Endothelial cell of umbilical vein (primary cell): ENCODE measurements around the gene CDK6. TPM values are rescaled to one million over a fixed set of nuclear protein-coding genes. Genes with fewer than 3 reads are reported as not detected.

Experiments used
- BruUV-seq: library from RNA; stranded (reverse); fragments of 400-500 nt; replicated peaks from 2 replicates; lab custom pipeline; 2021; lab: Mats Ljungman, UMichigan
- CTCF ChIA-PET: fragments of 300-600, 350-600 bp; sonication (Branson Sonifier 250); formaldehyde crosslinking; loops from one replicate; lab custom pipeline; 2021; ENCODE audit warnings: antibody characterized with exemption, inconsistent platforms; lab: Charles Lee
- POLR2A ChIA-PET: fragments of 300-600, 350-600 bp; sonication (Branson Sonifier 250); formaldehyde crosslinking; loops from one replicate; lab custom pipeline; 2021; ENCODE audit warnings: antibody characterized with exemption, inconsistent platforms; lab: Charles Lee
- DNase-seq: peaks from one replicate; pipeline ENCODE4 v3.0.0-alpha.2; 2011; ENCODE audit warnings: low read depth, low spot score
- FAIRE-seq: peaks from 2 replicates; lab custom pipeline; 2011; peaks lifted over from hg19 to GRCh38; lab: Jason Lieb, UNC
- H2AFZ ChIP-seq: 2 replicates; pipeline ENCODE4 v1.6.0; 2012; ENCODE audit warnings: low read depth, low read length, control low read depth, inconsistent platforms
- H3K27ac ChIP-seq: 2 replicates; pipeline ENCODE4 v1.5.1; 2011; ENCODE audit warnings: low read depth, mild to moderate bottlenecking, control low read depth, low read length, moderate library complexity; ENCODE audit not compliant: insufficient read depth
- H3K27me3 ChIP-seq, 2 experiments: 2 replicates each; pipeline versions ENCODE4 v1.6.0 to v1.6.1; 2011; ENCODE audit warnings: low read length in 2 of 2, mixed read lengths in 1 of 2; ENCODE audit not compliant: control insufficient read depth in 2 of 2, insufficient read depth in 2 of 2
- H3K36me3 ChIP-seq, 2 experiments: 2 replicates in 1 of 2; 3 replicates in 1 of 2; pipeline ENCODE4 v1.5.1; 2011; ENCODE audit warnings: low read length in 2 of 2, mild to moderate bottlenecking in 1 of 2, moderate library complexity in 1 of 2; ENCODE audit not compliant: control insufficient read depth in 2 of 2, insufficient read depth in 2 of 2; ENCODE audit errors: extremely low read depth in 1 of 2
- H3K4me1 ChIP-seq: 3 replicates; pipeline ENCODE4 v1.5.1; 2011; ENCODE audit warnings: mild to moderate bottlenecking, low read length; ENCODE audit not compliant: control insufficient read depth, insufficient read depth; ENCODE audit errors: extremely low read depth
- H3K4me2 ChIP-seq: 2 replicates; pipeline ENCODE4 v1.6.1; 2011; ENCODE audit warnings: low read length, control low read depth, mixed read lengths; ENCODE audit not compliant: insufficient read depth
- H3K4me3 ChIP-seq, 3 experiments: fragments of 200-600 bp in 1 of 3; sonication (generic), shearing (Covaris generic) in 1 of 3; replicated peaks in 1 of 3; 2 replicates each; pipeline ENCODE4 v1.5.1; 2011 to 2016; ENCODE audit warnings: control low read depth in 3 of 3, low read length in 3 of 3, mild to moderate bottlenecking in 2 of 3, inconsistent platforms in 1 of 3, low read depth in 1 of 3, moderate library complexity in 1 of 3; ENCODE audit not compliant: insufficient read depth in 1 of 3
- H3K79me2 ChIP-seq: 2 replicates; pipeline ENCODE4 v1.6.0; 2012; ENCODE audit warnings: low read length, inconsistent platforms; ENCODE audit not compliant: control insufficient read depth, insufficient read depth
- H3K9ac ChIP-seq: replicated peaks from 2 replicates; pipeline ENCODE3; 2011; ENCODE audit warnings: low read length, control low read depth; ENCODE audit not compliant: insufficient read depth; ENCODE audit errors: extremely low read depth
- H3K9me1 ChIP-seq: replicated peaks from 3 replicates; pipeline ENCODE4 v1.6.0; 2011; ENCODE audit warnings: mild to moderate bottlenecking, low read length; ENCODE audit not compliant: control insufficient read depth, insufficient read depth; ENCODE audit errors: extremely low read depth
- H3K9me3 ChIP-seq: replicated peaks from 2 replicates; pipeline ENCODE4 v1.5.1; 2012; ENCODE audit warnings: low read length, inconsistent platforms; ENCODE audit not compliant: control insufficient read depth, insufficient read depth
- H4K20me1 ChIP-seq: replicated peaks from 2 replicates; pipeline ENCODE3; 2011; ENCODE audit warnings: mild to moderate bottlenecking, low read length; ENCODE audit not compliant: control insufficient read depth, insufficient read depth; ENCODE audit errors: extremely low read depth
- EZH2 ChIP-seq: IDR thresholded peaks from 2 replicates; pipeline ENCODE4 v1.6.1; 2012; ENCODE audit warnings: borderline replicate concordance, low read depth, mild to moderate bottlenecking, moderate library complexity, low read length, inconsistent platforms; ENCODE audit not compliant: severe bottlenecking
- FOS ChIP-seq: IDR thresholded peaks from 2 replicates; pipeline ENCODE4 v1.6.1; 2011; ENCODE audit warnings: mild to moderate bottlenecking, low read length, moderate library complexity, borderline replicate concordance; ENCODE audit not compliant: insufficient read depth
- GATA2 ChIP-seq: IDR thresholded peaks from 2 replicates; pipeline ENCODE4 v1.7.0; 2011; ENCODE audit warnings: low read depth, mild to moderate bottlenecking, moderate library complexity, mixed read lengths, low read length; ENCODE audit not compliant: insufficient read length, insufficient read depth
- JUN ChIP-seq: IDR thresholded peaks from 2 replicates; pipeline ENCODE4 v1.6.1; 2011; ENCODE audit warnings: borderline replicate concordance, low read depth; ENCODE audit not compliant: insufficient read length, insufficient read depth
- MYC ChIP-seq: IDR thresholded peaks from one replicate; pipeline ENCODE4 v1.6.1; 2011; ENCODE audit warnings: mild to moderate bottlenecking, low read depth, low read length
- POLR2A ChIP-seq: IDR thresholded peaks from 2 replicates; pipeline ENCODE4 v1.6.1; 2012; ENCODE audit warnings: low read depth, mild to moderate bottlenecking, control low read depth, low read length
- POLR2AphosphoS5 ChIP-seq: IDR thresholded peaks from 2 replicates; pipeline ENCODE4 v1.6.1; 2012; ENCODE audit warnings: low read depth, mild to moderate bottlenecking, control low read depth, low read length, moderate library complexity; ENCODE audit not compliant: insufficient read depth
- dilution Hi-C: fragments of 300-500 bp; cut with MboI; formaldehyde crosslinking; loops from one replicate; pipeline ENCODE4 v1.15.0; 2019; ENCODE audit warnings: low sequenced_read_pairs; ENCODE audit not compliant: extremely low pct_ligation_motif_present
- intact Hi-C: fragments of 100-400 bp; cut with micrococcal nuclease; formaldehyde crosslinking; loops from one replicate; pipeline ENCODE4 v1.10.0; 2022
- polyA plus RNA-seq, 4 experiments: library from polyadenylated mRNA; depleted of rRNA in 3 of 4; stranded (reverse) in 3 of 4; unstranded in 1 of 4; fragments of >200 nt; gene quantifications; 2 replicates each; pipeline versions ENCODE4 v1.2.1 to v1.2.3, GENCODE V29; 2011 to 2012; ENCODE audit warnings: missing spikeins in 1 of 4
- total RNA-seq: library from RNA; stranded (reverse); gene quantifications from 2 replicates; pipeline ENCODE4 v1.2.3, GENCODE V29; 2021
- TF ChIP-seq, protein P1 (sequence below): IDR thresholded peaks from 2 replicates; pipeline ENCODE4 v1.6.1; 2011; ENCODE audit not compliant: insufficient read depth, insufficient read length
- TF ChIP-seq, protein P2 (sequence below), 2 donors: IDR thresholded peaks; 1 replicate in 1 of 2; 2 replicates in 1 of 2; pipeline ENCODE4 v1.5.1; 2011; ENCODE audit warnings: low read length in 2 of 2, mild to moderate bottlenecking in 2 of 2, moderate library complexity in 2 of 2, control low read depth in 1 of 2, inconsistent platforms in 1 of 2, low read depth in 1 of 2; ENCODE audit not compliant: insufficient read depth in 1 of 2; ENCODE audit errors: extremely low read depth in 1 of 2

The CDK6 gene
- total and polyA plus RNA-seq, 2 donors (not counting 3 experiments of a cell fraction or from before 2014, with no cell fraction given) = 6.0 to 28.2 TPM

DNA sequence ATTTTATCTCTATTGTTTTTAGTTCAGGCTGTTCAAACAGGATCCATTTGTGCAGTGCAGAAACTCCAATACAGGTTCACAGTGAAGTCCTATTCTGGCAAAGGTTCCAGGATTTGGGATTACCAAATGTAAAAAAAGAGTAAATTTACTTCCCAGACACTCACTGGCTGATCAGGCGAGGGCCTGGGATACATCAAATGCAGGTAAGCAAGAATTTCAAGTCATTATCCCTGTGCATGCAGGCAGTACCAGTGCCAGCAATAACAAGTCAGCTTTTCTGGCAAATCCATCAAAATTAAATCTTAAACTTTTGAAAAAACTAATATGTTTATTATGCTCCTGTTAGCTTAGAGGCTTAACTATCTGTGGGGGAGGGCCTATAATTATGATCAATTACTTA lies 6.3 kb downstream of the CDK6 start:
- Histone ChIP-seq H3K4me2 (no peak overlapping the region), H3K4me1 (peaks cover 28% of the 10 kb centered on the region), H3K9me3 (no peaks in the 10 kb centered on the region), H3K79me2 (peaks cover 61% of the 10 kb centered on the region), H3K9ac (no peak overlapping the region), H3K27ac (no peak overlapping the region), H3K27me3 (no peaks in the 10 kb centered on the region), H3K4me3 (no peak overlapping the region), H3K9me1 (no peaks in the 10 kb centered on the region), H2AFZ (no peak overlapping the region), H3K36me3 (no peaks in the 10 kb centered on the region), H4K20me1 (no peaks in the 10 kb centered on the region)
- TF ChIP-seq, protein P1, sequence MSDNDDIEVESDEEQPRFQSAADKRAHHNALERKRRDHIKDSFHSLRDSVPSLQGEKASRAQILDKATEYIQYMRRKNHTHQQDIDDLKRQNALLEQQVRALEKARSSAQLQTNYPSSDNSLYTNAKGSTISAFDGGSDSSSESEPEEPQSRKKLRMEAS = no peak
- TF ChIP-seq GATA2 (no peak), EZH2 (no peak), POLR2AphosphoS5 (no peak), POLR2A (no peak), JUN (no peak), MYC (no peak), FOS (no peak)
- TF ChIP-seq, protein P2, sequence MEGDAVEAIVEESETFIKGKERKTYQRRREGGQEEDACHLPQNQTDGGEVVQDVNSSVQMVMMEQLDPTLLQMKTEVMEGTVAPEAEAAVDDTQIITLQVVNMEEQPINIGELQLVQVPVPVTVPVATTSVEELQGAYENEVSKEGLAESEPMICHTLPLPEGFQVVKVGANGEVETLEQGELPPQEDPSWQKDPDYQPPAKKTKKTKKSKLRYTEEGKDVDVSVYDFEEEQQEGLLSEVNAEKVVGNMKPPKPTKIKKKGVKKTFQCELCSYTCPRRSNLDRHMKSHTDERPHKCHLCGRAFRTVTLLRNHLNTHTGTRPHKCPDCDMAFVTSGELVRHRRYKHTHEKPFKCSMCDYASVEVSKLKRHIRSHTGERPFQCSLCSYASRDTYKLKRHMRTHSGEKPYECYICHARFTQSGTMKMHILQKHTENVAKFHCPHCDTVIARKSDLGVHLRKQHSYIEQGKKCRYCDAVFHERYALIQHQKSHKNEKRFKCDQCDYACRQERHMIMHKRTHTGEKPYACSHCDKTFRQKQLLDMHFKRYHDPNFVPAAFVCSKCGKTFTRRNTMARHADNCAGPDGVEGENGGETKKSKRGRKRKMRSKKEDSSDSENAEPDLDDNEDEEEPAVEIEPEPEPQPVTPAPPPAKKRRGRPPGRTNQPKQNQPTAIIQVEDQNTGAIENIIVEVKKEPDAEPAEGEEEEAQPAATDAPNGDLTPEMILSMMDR (IDR thresholded peaks at IDR 0.05; ENCODE audit: extremely low read depth in 1 of 2, insufficient read depth in 1 of 2, low read depth in 1 of 2, low read length in 2 of 2) = no peak
- dilution Hi-C loops (no loop called here), intact Hi-C loops (loop anchor here (5.0 kb wide), 1 partner anchor 63 kb away; no protein-coding TSS in a partner anchor)
- BruUV-seq = no TSS peak
- ChIA-PET CTCF (interaction anchor here (1.0 to 3.7 kb wide), 3 partner anchors 12 to 209 kb away, joined by 3 to 52 read pairs (median 4); no protein-coding TSS in a partner anchor), POLR2A (no interaction called here)
- no peak for DNase-seq
- no peak for FAIRE-seq
